ENCODE measurements around the gene EIF4E3.

DNA sequence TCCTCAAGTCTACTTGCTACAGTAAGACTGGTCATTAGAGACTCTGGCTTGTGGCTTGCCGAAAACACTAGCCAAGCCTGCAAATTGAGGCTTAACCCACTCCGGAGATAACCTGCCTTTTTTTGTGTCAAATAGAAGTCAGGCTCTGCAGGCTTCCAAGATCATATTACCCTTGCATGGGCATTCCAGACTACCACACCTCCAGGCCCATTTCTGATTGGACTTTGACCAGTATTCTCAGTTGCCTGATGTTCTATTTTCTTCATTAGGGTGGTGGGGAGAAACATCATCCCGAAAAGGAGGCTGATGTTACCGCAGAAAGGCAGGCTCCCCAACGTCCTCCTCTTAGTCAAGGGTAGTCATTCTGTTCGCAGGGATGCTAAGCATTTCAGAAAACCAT lies 73.6 kb downstream of the EIF4E3 start:
- TF ChIP-seq CTCF (IDR thresholded peaks at IDR 0.05) (no peak), POLR2AphosphoS5 (IDR thresholded peaks at IDR 0.05) (no peak)

Data from upper lobe of left lung (tissue), 4 donors.